Right atrium auricular region (tissue), 2 donors: ENCODE results near the gene DOK6. TPM values are rescaled to one million over a fixed set of nuclear protein-coding genes. Genes with fewer than 3 reads are reported as not detected.

Experiments used
- DNase-seq: peaks from one replicate; pipeline ENCODE4 v3.0.0-alpha.2; 2019; ENCODE audit warnings: low spot score
- H3K27ac ChIP-seq, 2 donors: fragments of 200-600 bp; sonication (generic); 1 replicate in 1 of 2; 2 replicates in 1 of 2; pipeline ENCODE4 v1.5.1; 2016 to 2019
- H3K27me3 ChIP-seq, 2 donors: fragments of 200-600 bp; sonication (generic); one replicate each; pipeline versions ENCODE4 v1.5.1 to v1.6.0; 2017 to 2019
- H3K36me3 ChIP-seq: fragments of 200-600 bp; sonication (generic); one replicate; pipeline ENCODE4 v1.5.1; 2016
- H3K4me1 ChIP-seq, 2 donors: fragments of 200-600 bp; sonication (generic); one replicate each; pipeline versions ENCODE4 v1.5.1 to v1.6.0; 2017 to 2019
- H3K4me3 ChIP-seq, 2 donors: fragments of 200-600 bp; sonication (generic); 1 replicate in 1 of 2; 2 replicates in 1 of 2; pipeline ENCODE4 v1.5.1; 2017 to 2019; ENCODE audit warnings: mild to moderate bottlenecking in 1 of 2, moderate library complexity in 1 of 2
- H3K9me3 ChIP-seq, 2 donors: fragments of 200-600 bp; sonication (generic); one replicate each; pipeline ENCODE4 v1.5.1; 2019
- CTCF ChIP-seq, 2 donors: fragments of 200-600 bp; sonication (generic); IDR thresholded peaks; one replicate each; pipeline ENCODE4 v1.5.1; 2019; ENCODE audit warnings: antibody characterized with exemption in 2 of 2
- total RNA-seq, 2 donors: library from RNA; depleted of rRNA; stranded (reverse); fragments of >200 nt; gene quantifications; one replicate each; pipeline ENCODE4 v1.1.0, GENCODE V29; 2016

The DOK6 gene
- total RNA-seq, 2 donors from 2014 or later, result 2.0 to 5.7 TPM

DNA sequence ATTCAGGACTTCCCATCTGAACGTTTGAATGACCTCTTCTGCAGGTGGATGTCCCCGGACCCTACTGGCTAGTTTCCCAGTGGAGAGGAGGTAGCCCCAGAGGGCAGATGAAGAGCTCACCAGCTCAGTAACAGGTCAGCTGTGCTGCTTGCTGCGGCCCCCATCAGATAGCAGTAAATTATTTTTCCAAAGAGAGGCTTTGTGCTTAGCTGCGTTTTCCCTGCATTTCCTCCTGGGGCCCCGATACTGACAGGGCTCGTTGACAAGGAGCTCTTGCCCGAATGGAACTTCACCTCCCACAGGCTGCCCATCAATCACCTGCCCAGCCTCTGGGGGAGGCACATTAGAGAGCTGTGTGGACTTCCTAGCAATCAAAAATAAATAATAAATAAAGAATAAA lies 185.8 kb downstream of the DOK6 start:
- TF ChIP-seq CTCF (IDR thresholded peaks at IDR 0.05), result no peak
- no peak overlapping the region for H3K4me3 ChIP-seq
- no peaks in the 10 kb centered on the region for H3K9me3 ChIP-seq
- no peaks in the 10 kb centered on the region for H3K36me3 ChIP-seq
- no peak overlapping the region for H3K27ac ChIP-seq
- H3K4me1 ChIP-seq, result no peaks in the 10 kb centered on the region
- no peak for DNase-seq
- no peaks in the 10 kb centered on the region for H3K27me3 ChIP-seq

GRCh38 chr18:69588301-69588700 lies 187.6 kb downstream of the DOK6 start:
- no peak for TF ChIP-seq CTCF (IDR thresholded peaks at IDR 0.05)
- H3K27me3 ChIP-seq, result no peaks in the 10 kb centered on the region
- H3K9me3 ChIP-seq, result no peaks in the 10 kb centered on the region
- no peak overlapping the region for H3K27ac ChIP-seq
- H3K4me1 ChIP-seq, result no peaks in the 10 kb centered on the region
- DNase-seq, result no peak
- H3K36me3 ChIP-seq, result no peaks in the 10 kb centered on the region
- no peak overlapping the region for H3K4me3 ChIP-seq

- DNase-seq, result no peak
- no peak overlapping the region for H3K4me3 ChIP-seq
- H3K36me3 ChIP-seq, result no peaks in the 10 kb centered on the region
- no peaks in the 10 kb centered on the region for H3K9me3 ChIP-seq
- H3K4me1 ChIP-seq, result no peaks in the 10 kb centered on the region
- no peak for TF ChIP-seq CTCF (IDR thresholded peaks at IDR 0.05)
- H3K27ac ChIP-seq, result no peak overlapping the region
- no peaks in the 10 kb centered on the region for H3K27me3 ChIP-seq
These were observed 189.5 kb downstream of the DOK6 start for GRCh38 chr18:69590150-69590549.

GRCh38 chr18:69596345-69596744 lies 195.7 kb downstream of the DOK6 start:
- no peaks in the 10 kb centered on the region for H3K36me3 ChIP-seq
- H3K27ac ChIP-seq, result no peak overlapping the region
- no peaks in the 10 kb centered on the region for H3K27me3 ChIP-seq
- no peak for TF ChIP-seq CTCF (IDR thresholded peaks at IDR 0.05)
- no peak for DNase-seq
- no peaks in the 10 kb centered on the region for H3K4me1 ChIP-seq
- peaks cover 0 to 6% of the 10 kb centered on the region in 2 donors for H3K9me3 ChIP-seq
- H3K4me3 ChIP-seq, result no peak overlapping the region

- no peak overlapping the region for H3K27ac ChIP-seq
- H3K9me3 ChIP-seq, result peaks cover 0 to 6% of the 10 kb centered on the region in 2 donors
- H3K36me3 ChIP-seq, result no peaks in the 10 kb centered on the region
- no peak overlapping the region for H3K4me3 ChIP-seq
- TF ChIP-seq CTCF (IDR thresholded peaks at IDR 0.05), result no peak
- no peaks in the 10 kb centered on the region for H3K27me3 ChIP-seq
- H3K4me1 ChIP-seq, result no peaks in the 10 kb centered on the region
- no peak for DNase-seq
These were observed 196.9 kb downstream of the DOK6 start for GRCh38 chr18:69597561-69597960.

GRCh38 chr18:69599377-69599776 lies 198.7 kb downstream of the DOK6 start:
- H3K27me3 ChIP-seq, result no peaks in the 10 kb centered on the region
- no peaks in the 10 kb centered on the region for H3K36me3 ChIP-seq
- TF ChIP-seq CTCF (IDR thresholded peaks at IDR 0.05), result no peak
- H3K27ac ChIP-seq, result no peak overlapping the region
- H3K4me3 ChIP-seq, result no peak overlapping the region
- H3K9me3 ChIP-seq, result peaks cover 0 to 6% of the 10 kb centered on the region in 2 donors
- no peaks in the 10 kb centered on the region for H3K4me1 ChIP-seq
- no peak for DNase-seq
